Bronchial epithelial cell (primary cell): ENCODE results near the gene VAV1. TPM values are rescaled to one million over a fixed set of nuclear protein-coding genes. Genes with fewer than 3 reads are reported as not detected.

ENCODE experiments used
- DNase-seq: peaks from one replicate; pipeline ENCODE4 v3.0.0-alpha.2; 2010; ENCODE audit warnings: low read depth
- FAIRE-seq: peaks from 2 replicates; lab custom pipeline; 2011; peaks lifted over from hg19 to GRCh38; lab: Jason Lieb, UNC
- H3K27me3 ChIP-seq: 2 replicates; pipeline ENCODE4 v1.5.1; 2011; ENCODE audit warnings: low read length; ENCODE audit not compliant: control insufficient read depth, insufficient read depth
- H3K36me3 ChIP-seq: 2 replicates; pipeline ENCODE4 v1.5.1; 2011; ENCODE audit warnings: low read length; ENCODE audit not compliant: control insufficient read depth, insufficient read depth
- H3K4me3 ChIP-seq: 2 replicates; pipeline ENCODE4 v1.5.1; 2011; ENCODE audit warnings: mild to moderate bottlenecking, low read depth, low read length, control low read depth
- total RNA-seq: library from RNA; depleted of rRNA; stranded (reverse); fragments of >200 nt; gene quantifications from 2 replicates; pipeline ENCODE4 v1.2.1, GENCODE V29; 2014
- TF ChIP-seq, protein P1 (sequence below): IDR thresholded peaks from 2 replicates; pipeline ENCODE4 v1.5.1; 2011; ENCODE audit warnings: mild to moderate bottlenecking, moderate library complexity, low read length, control low read depth, inconsistent platforms; ENCODE audit not compliant: insufficient read depth, severe bottlenecking

VAV1 gene
- total RNA-seq, 1 donor from 2014 or later: 0.53 TPM

GRCh38 chr19:6778386-6778785 lies 5.9 kb downstream of the VAV1 start:
- no peak for DNase-seq
- no peak for FAIRE-seq
- H3K27me3 ChIP-seq: no peaks in the 10 kb centered on the region
- TF ChIP-seq, protein P1, sequence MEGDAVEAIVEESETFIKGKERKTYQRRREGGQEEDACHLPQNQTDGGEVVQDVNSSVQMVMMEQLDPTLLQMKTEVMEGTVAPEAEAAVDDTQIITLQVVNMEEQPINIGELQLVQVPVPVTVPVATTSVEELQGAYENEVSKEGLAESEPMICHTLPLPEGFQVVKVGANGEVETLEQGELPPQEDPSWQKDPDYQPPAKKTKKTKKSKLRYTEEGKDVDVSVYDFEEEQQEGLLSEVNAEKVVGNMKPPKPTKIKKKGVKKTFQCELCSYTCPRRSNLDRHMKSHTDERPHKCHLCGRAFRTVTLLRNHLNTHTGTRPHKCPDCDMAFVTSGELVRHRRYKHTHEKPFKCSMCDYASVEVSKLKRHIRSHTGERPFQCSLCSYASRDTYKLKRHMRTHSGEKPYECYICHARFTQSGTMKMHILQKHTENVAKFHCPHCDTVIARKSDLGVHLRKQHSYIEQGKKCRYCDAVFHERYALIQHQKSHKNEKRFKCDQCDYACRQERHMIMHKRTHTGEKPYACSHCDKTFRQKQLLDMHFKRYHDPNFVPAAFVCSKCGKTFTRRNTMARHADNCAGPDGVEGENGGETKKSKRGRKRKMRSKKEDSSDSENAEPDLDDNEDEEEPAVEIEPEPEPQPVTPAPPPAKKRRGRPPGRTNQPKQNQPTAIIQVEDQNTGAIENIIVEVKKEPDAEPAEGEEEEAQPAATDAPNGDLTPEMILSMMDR: no peak
- H3K4me3 ChIP-seq: no peak overlapping the region
- H3K36me3 ChIP-seq: no peaks in the 10 kb centered on the region

- FAIRE-seq (no peak), DNase-seq (no peak)
- no peaks in the 10 kb centered on the region for H3K36me3 ChIP-seq
- H3K4me3 ChIP-seq: no peak overlapping the region
- TF ChIP-seq, protein P1: no peak
- H3K27me3 ChIP-seq: no peaks in the 10 kb centered on the region
Measured at GRCh38 chr19:6779206-6779605, 6.7 kb downstream of the VAV1 start.

- FAIRE-seq (no peak), DNase-seq (no peak)
- Histone ChIP-seq H3K4me3 (no peak overlapping the region), H3K36me3 (no peaks in the 10 kb centered on the region), H3K27me3 (no peaks in the 10 kb centered on the region)
- TF ChIP-seq, protein P1: no peak
Measured at GRCh38 chr19:6787393-6787792, 14.9 kb downstream of the VAV1 start.

GRCh38 chr19:6788896-6789295 lies 16.4 kb downstream of the VAV1 start:
- TF ChIP-seq, protein P1: no peak
- H3K4me3 ChIP-seq: no peak overlapping the region
- no peaks in the 10 kb centered on the region for H3K36me3 ChIP-seq
- no peaks in the 10 kb centered on the region for H3K27me3 ChIP-seq
- DNase-seq (no peak), FAIRE-seq (no peak)

GRCh38 chr19:6790194-6791128 lies 18.0 kb downstream of the VAV1 start:
- FAIRE-seq: no peak

More at GRCh38 chr19:6790194-6791128, 18.0 kb downstream of the VAV1 start:
- DNase-seq: no peak
- H3K27me3 ChIP-seq: no peaks in the 10 kb centered on the region
- TF ChIP-seq, protein P1: no peak
- H3K36me3 ChIP-seq: no peaks in the 10 kb centered on the region
- H3K4me3 ChIP-seq: no peak overlapping the region
